ENCODE measurements around the gene HORMAD2.

Gene HORMAD2

DNA sequence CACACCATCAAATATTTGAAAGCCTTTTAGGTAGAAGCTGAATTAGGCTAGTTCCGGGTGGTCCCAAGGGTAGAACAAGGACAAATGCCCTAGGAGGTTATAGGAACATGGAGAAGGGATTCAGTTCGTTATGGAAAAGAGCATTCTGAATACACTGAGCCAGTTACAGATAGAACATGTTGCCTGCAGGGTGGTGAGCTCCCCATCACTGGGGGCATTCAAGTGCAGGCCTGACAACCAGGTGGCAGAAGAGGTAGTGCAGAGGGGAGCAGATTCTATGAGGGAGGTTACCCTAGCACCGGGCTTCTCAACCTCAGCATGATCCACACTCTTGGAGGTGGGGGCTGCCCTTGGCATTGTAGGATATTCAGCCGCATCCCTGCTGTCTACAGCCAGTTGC is 142.1 kb downstream of the HORMAD2 start:
- ChIA-PET POLR2A (no interaction called here), CTCF (no interaction called here)
- TF ChIP-seq, protein P1, sequence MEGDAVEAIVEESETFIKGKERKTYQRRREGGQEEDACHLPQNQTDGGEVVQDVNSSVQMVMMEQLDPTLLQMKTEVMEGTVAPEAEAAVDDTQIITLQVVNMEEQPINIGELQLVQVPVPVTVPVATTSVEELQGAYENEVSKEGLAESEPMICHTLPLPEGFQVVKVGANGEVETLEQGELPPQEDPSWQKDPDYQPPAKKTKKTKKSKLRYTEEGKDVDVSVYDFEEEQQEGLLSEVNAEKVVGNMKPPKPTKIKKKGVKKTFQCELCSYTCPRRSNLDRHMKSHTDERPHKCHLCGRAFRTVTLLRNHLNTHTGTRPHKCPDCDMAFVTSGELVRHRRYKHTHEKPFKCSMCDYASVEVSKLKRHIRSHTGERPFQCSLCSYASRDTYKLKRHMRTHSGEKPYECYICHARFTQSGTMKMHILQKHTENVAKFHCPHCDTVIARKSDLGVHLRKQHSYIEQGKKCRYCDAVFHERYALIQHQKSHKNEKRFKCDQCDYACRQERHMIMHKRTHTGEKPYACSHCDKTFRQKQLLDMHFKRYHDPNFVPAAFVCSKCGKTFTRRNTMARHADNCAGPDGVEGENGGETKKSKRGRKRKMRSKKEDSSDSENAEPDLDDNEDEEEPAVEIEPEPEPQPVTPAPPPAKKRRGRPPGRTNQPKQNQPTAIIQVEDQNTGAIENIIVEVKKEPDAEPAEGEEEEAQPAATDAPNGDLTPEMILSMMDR (IDR thresholded peaks at IDR 0.05; ENCODE audit: insufficient read depth, low read length, missing control alignments) = no peak
- H3K4me3 ChIP-seq (ENCODE audit: low read depth, low read length) = no peak overlapping the region
- no peak for DNase-seq (ENCODE audit: low read depth, low spot score)

GRCh38 chr22:30223303-30223702 is 143.0 kb downstream of the HORMAD2 start:
- CTCF ChIA-PET = interaction anchor here (1.9 kb wide), 1 partner anchor 10 kb away, joined by 6 read pairs; no protein-coding TSS in a partner anchor
- DNase-seq (ENCODE audit: low read depth, low spot score) = no peak
- POLR2A ChIA-PET = no interaction called here

DNA sequence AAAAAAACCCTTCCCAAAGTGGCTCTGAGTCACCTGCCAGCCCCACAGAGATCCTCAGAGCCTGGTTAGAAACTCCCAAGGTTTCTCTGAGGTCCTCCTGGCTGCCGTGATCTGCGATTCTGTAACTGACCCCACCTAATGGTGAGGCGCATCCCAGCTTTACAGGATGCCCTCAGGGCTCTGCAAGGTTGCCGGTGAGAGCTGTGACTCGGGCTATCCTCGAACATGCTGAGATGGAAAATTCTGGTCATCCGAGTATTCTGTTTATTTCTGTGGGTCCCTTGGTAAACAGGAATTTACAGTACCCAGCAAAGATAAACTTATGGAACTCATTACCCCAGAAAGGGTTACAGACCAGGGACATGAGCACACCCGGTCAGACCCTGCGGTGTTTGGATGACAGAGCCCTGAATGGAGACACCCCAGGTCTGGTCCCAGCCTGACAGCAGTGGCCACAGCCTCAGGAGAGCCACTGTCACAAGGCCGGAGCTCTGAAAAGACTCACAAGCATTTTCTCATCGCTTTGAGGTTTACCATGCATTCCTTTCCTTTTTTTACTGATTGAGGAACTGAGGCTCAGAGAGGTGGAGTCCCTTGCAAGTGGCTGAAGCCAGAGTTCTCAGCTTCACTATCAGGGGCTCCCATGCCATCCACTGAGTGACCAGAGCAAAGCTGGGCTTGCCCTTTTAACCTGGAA is 144.0 kb downstream of the HORMAD2 start:
- TF ChIP-seq, protein P1 (IDR thresholded peaks at IDR 0.05; ENCODE audit: insufficient read depth, low read length, missing control alignments) = no peak
- POLR2A ChIA-PET = no interaction called here
- no peak for DNase-seq (ENCODE audit: low read depth, low spot score)
- no peak overlapping the region for H3K4me3 ChIP-seq (ENCODE audit: low read depth, low read length)
- CTCF ChIA-PET = interaction anchor here (1.3 to 1.9 kb wide), 3 partner anchors 9 to 116 kb away, joined by 3 to 6 read pairs (median 5); no protein-coding TSS in a partner anchor

More at GRCh38 chr22:30223303-30223702, 143.0 kb downstream of the HORMAD2 start:
- TF ChIP-seq, protein P1 (IDR thresholded peaks at IDR 0.05; ENCODE audit: insufficient read depth, low read length, missing control alignments) = no peak
- H3K4me3 ChIP-seq (ENCODE audit: low read depth, low read length) = no peak overlapping the region

DNA sequence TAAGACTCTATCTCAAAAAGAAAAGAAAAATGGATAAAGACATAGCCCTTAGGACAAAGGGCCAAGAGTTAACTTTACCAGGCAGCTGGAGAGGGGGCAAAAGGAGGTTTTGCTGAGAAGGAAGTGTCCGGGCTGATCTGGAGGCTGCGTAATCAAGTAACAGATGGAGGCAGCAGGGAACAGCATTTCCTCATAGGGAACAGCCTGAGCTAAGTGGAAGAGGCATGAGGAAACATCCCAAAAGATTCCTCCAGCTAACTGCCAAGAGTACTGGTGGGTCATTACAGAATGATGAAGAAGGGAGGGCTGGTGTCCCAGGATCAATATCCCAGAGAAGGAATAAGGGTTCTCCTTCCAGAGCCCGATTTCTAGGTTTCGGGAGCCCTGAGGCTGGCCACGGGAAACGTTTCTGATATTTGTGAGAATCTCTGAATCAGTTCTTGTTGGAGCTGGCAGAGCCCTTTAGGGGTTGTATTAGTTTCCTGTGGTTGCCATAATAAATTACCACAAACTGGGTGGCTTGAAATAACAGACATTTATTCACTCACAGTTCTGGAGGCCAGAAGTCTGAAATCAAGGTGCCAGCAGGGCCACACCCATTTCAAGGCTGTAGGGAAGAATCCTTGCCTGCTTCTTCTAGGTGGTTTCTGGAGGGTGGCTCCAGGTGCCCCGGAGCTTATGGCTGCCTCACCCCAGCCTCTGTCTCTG is 145.1 kb downstream of the HORMAD2 start:
- TF ChIP-seq, protein P1 (IDR thresholded peaks at IDR 0.05; ENCODE audit: insufficient read depth, low read length, missing control alignments) = no peak
- ChIA-PET POLR2A (no interaction called here), CTCF (interaction anchor here (1.3 kb wide), 2 partner anchors 20 to 117 kb away, joined by 3 to 5 read pairs; no protein-coding TSS in a partner anchor)
- H3K4me3 ChIP-seq (ENCODE audit: low read depth, low read length) = no peak overlapping the region
- no peak for DNase-seq (ENCODE audit: low read depth, low spot score)

- ChIA-PET POLR2A (no interaction called here), CTCF (interaction anchor here (1.3 to 2.5 kb wide), 2 partner anchors 11 to 118 kb away, joined by 5 to 7 read pairs; no protein-coding TSS in a partner anchor)
- TF ChIP-seq, protein P1 (IDR thresholded peaks at IDR 0.05; ENCODE audit: insufficient read depth, low read length, missing control alignments) = no peak
- DNase-seq (ENCODE audit: low read depth, low spot score) = no peak
- no peak overlapping the region for H3K4me3 ChIP-seq (ENCODE audit: low read depth, low read length)
Measured at GRCh38 chr22:30226192-30226832, 146.0 kb downstream of the HORMAD2 start.

Measured in AG04449 (cell line).